Brain microvascular endothelial cell (primary cell): ENCODE measurements around the gene PLEKHG5.
"Not testable (repeated sequence)": the region's sequence is repeated elsewhere in the genome, so short reads cannot be mapped to it uniquely, and the experiment has no call there.

Source experiments
- DNase-seq: peaks from one replicate; pipeline ENCODE4 v3.0.0-alpha.2; 2020
- H3K27ac ChIP-seq: fragments of 250-450 bp; sonication (Bioruptor Pico); 2 replicates; pipeline ENCODE4 v1.5.1; 2020; ENCODE audit warnings: mild to moderate bottlenecking, moderate library complexity
- H3K27me3 ChIP-seq: fragments of 250-450 bp; sonication (Bioruptor Pico); replicated peaks from 2 replicates; pipeline ENCODE4 v1.5.1; 2020; ENCODE audit warnings: mild to moderate bottlenecking
- H3K36me3 ChIP-seq: fragments of 250-450 bp; sonication (Bioruptor Pico); replicated peaks from 2 replicates; pipeline ENCODE4 v1.5.1; 2020; ENCODE audit warnings: mild to moderate bottlenecking
- H3K4me3 ChIP-seq: 2 replicates; pipeline ENCODE4 v1.5.1; 2011; ENCODE audit warnings: low read depth, mild to moderate bottlenecking, control low read depth, low read length, moderate library complexity
- CTCF ChIP-seq: IDR thresholded peaks from 2 replicates; pipeline ENCODE4 v1.5.1; 2011; ENCODE audit warnings: low read depth, mild to moderate bottlenecking, moderate library complexity, low read length, control low read depth, inconsistent platforms; ENCODE audit errors: missing control alignments
- in situ Hi-C: cut with HindIII; loops from 2 replicates; pipeline ENCODE4 v1.10.0; 2017; ENCODE audit warnings: low sequenced_read_pairs, low pct_ligation_motif_present

Gene PLEKHG5

GRCh38 chr1:6448749-6449631 is 42.5 kb downstream of the PLEKHG5 start:
- peak; percentile 21 for TF ChIP-seq CTCF
- Histone ChIP-seq H3K36me3 (no peaks in the 10 kb centered on the region), H3K4me3 (no peak overlapping the region), H3K27ac (no peak overlapping the region), H3K27me3 (peaks cover 70% of the 10 kb centered on the region)
- DNase-seq: no peak
- in situ Hi-C loops: no loop called here

- H3K4me3 ChIP-seq: no peak overlapping the region
- TF ChIP-seq CTCF: peak; percentile 20
- DNase-seq: no peak
These were observed 43.4 kb downstream of the PLEKHG5 start for GRCh38 chr1:6447818-6448748.

GRCh38 chr1:6447016-6447817 is 44.2 kb downstream of the PLEKHG5 start:
- Histone ChIP-seq H3K4me3 (no peak overlapping the region), H3K27me3 (peaks cover 54% of the 10 kb centered on the region), H3K36me3 (no peaks in the 10 kb centered on the region), H3K27ac (no peak overlapping the region)
- no peak for TF ChIP-seq CTCF
- DNase-seq: no peak
- in situ Hi-C loops: no loop called here

More at GRCh38 chr1:6447818-6448748, 43.4 kb downstream of the PLEKHG5 start:
- H3K27ac ChIP-seq: no peak overlapping the region
- in situ Hi-C loops: no loop called here
- peaks cover 61% of the 10 kb centered on the region for H3K27me3 ChIP-seq
- H3K36me3 ChIP-seq: no peaks in the 10 kb centered on the region

DNA sequence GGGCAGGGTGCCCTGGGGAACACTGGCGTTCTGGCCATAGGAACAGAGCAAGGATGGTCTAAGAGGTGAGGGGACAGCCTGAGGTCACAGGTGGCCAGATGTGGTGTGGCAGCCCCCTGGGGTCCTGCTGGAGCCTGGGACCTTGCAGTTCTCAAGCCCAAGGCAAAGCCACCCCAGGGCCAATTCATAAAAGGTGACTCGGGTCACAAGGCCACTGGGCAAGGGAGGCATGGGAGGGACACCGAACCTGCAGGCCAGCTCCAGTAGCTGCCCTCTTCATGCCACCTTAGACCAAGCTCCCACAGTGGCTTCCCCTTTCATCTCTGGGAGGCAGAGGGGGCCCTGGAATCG is 44.8 kb downstream of the PLEKHG5 start:
- in situ Hi-C loops: no loop called here
- Histone ChIP-seq H3K4me3 (no peak overlapping the region), H3K27ac (no peak overlapping the region), H3K27me3 (peaks cover 51% of the 10 kb centered on the region), H3K36me3 (no peaks in the 10 kb centered on the region)
- TF ChIP-seq CTCF: no peak
- no peak for DNase-seq

DNA sequence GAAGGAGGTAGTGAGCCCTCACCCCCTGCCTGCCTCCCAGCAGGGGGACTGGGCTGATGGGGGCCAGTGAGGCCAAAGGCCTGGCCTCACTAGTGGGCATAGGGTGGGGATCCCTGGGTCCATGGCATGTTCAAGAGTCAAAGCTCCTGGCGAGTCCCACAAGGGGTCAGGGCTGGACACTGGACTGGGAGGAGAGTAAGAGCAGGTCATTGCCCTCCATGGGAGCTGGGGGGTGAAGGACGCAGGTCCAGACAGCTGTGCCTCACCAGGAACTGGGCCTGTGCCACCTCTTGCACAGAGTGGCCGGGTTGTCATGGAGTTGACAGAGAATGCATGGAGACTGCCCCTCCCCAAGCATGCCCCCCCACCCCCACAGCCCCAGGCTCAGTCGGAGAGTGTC is 45.5 kb downstream of the PLEKHG5 start:
- in situ Hi-C loops: not testable (repeated sequence)
- H3K27me3 ChIP-seq: peaks cover 48% of the 10 kb centered on the region

More for the DNA sequence above, 45.5 kb downstream of the PLEKHG5 start:
- H3K27ac ChIP-seq, DNase-seq, H3K36me3 ChIP-seq, H3K4me3 ChIP-seq: not testable (repeated sequence)
